Astrocyte (in vitro differentiated cells and primary cell): ENCODE measurements around the gene PLD6.

Source experiments
- EZH2 ChIP-seq: IDR thresholded peaks from 2 replicates; pipeline ENCODE4 v1.6.1; 2012; ENCODE audit warnings: mild to moderate bottlenecking, low read length, inconsistent platforms; ENCODE audit not compliant: insufficient read depth
- TF ChIP-seq, protein P1 (sequence below): IDR thresholded peaks from 2 replicates; pipeline ENCODE4 v1.5.1; 2011; ENCODE audit warnings: low read depth, mild to moderate bottlenecking, inconsistent platforms, low read length, moderate library complexity; ENCODE audit not compliant: insufficient read depth

DNA sequence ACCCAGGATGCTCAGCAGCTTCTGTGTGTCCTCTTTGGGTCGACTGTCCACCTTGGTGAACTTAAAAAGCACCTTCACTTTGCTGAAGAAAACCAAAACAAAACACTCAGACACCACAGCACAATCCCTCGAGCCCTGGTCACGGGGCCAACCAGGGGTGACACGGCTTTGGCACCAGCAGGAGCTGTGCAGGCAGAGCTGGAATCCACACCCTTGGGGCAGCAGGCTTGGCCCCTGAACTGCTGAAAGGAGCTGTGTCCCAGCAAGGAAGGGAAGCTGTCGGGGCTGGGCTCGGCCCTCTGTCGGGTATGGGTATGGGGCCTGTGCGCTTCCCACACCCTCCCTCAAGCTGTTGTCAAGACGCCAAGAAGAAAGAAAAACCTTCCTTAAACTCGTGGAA is 7.6 kb upstream of the PLD6 start:
- TF ChIP-seq EZH2 = no peak
- TF ChIP-seq, protein P1, sequence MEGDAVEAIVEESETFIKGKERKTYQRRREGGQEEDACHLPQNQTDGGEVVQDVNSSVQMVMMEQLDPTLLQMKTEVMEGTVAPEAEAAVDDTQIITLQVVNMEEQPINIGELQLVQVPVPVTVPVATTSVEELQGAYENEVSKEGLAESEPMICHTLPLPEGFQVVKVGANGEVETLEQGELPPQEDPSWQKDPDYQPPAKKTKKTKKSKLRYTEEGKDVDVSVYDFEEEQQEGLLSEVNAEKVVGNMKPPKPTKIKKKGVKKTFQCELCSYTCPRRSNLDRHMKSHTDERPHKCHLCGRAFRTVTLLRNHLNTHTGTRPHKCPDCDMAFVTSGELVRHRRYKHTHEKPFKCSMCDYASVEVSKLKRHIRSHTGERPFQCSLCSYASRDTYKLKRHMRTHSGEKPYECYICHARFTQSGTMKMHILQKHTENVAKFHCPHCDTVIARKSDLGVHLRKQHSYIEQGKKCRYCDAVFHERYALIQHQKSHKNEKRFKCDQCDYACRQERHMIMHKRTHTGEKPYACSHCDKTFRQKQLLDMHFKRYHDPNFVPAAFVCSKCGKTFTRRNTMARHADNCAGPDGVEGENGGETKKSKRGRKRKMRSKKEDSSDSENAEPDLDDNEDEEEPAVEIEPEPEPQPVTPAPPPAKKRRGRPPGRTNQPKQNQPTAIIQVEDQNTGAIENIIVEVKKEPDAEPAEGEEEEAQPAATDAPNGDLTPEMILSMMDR = no peak
